Measurements from ENCODE around the gene SUGCT. TPM values are rescaled to one million over a fixed set of nuclear protein-coding genes. Genes with fewer than 3 reads are reported as not detected.
"Not testable (repeated sequence)": the region's sequence is repeated elsewhere in the genome, so short reads cannot be mapped to it uniquely, and the experiment has no call there.

The SUGCT gene
- total and polyA plus RNA-seq, 9 of the 15 experiments (the other 6 are each of a cell fraction or from before 2014, with no cell fraction given): 0.58 to 2.5 (median 1.4) TPM

DNA sequence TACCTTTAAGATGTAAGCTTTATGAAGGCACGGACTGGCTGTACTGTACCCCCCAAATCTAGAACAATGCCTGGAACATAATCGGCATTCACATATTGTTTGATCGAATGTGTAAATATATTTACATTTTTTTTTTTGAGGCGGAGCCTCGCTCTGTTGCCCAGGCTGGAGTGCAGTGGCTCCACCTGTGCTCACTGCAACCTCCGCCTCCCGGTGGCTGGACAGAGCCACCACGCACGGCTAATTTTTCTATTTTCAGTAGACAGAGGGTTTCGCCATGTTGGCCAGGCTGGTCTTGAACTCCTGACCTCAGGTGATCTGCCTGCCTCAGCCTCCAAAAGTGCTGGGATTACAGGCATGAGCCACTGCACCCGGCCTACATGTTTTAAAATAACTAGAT is 118.6 kb downstream of the SUGCT start:
- in situ Hi-C loops (cut with MboI); H3K9me3 ChIP-seq (replicated peaks; ENCODE audit: control insufficient read depth, insufficient read depth, low read depth, low read length); H3K27me3 ChIP-seq (ENCODE audit: control insufficient read depth in 2 of 2, insufficient read depth in 2 of 2, low read length in 2 of 2); H3K79me2 ChIP-seq (ENCODE audit: control insufficient read depth, insufficient read depth, low read length); H3K9ac ChIP-seq (ENCODE audit: insufficient read depth in 1 of 2, low read depth in 2 of 2, low read length in 2 of 2); H2AFZ ChIP-seq (ENCODE audit: low read depth, low read length); H3K4me1 ChIP-seq (replicated peaks in 1 of 2; ENCODE audit: control insufficient read depth in 2 of 2, insufficient read depth in 2 of 2, low read length in 2 of 2); CTCF ChIA-PET (ENCODE audit: low intra/inter-chr PET ratio); H3K4me2 ChIP-seq (ENCODE audit: insufficient read depth, low read length); H3K9me1 ChIP-seq (ENCODE audit: control insufficient read depth, insufficient read depth, low read length); H4K20me1 ChIP-seq (replicated peaks; ENCODE audit: control insufficient read depth, insufficient read depth, low read length); DNase-seq (ENCODE audit: extremely low read depth in 1 of 4, low spot score in 3 of 4); H3K27ac ChIP-seq (ENCODE audit: extremely low read depth, low read depth, low read length); H3K36me3 ChIP-seq (ENCODE audit: control insufficient read depth, insufficient read depth, low read length); intact Hi-C loops (cut with micrococcal nuclease); BruUV-seq (replicated peaks); POLR2A ChIA-PET; H3K4me3 ChIP-seq; FAIRE-seq: not testable (repeated sequence)
- peak in 1 of 3 experiments; percentile 1; a peak in 1 of 6 replicates for TF ChIP-seq CTCF (IDR thresholded peaks at IDR 0.05 in 2 of 3, conservative IDR thresholded peaks at IDR 0.05 in 1 of 3; ENCODE audit: insufficient read depth in 2 of 3, low read depth in 1 of 3, low read length in 3 of 3)
- WGBS (ENCODE audit: insufficient coverage, low coverage, missing lambda C conversion rate): 5% methylated on average over 11 of the region's 11 CpGs
- peak; percentile 74 for ATAC-seq

DNA sequence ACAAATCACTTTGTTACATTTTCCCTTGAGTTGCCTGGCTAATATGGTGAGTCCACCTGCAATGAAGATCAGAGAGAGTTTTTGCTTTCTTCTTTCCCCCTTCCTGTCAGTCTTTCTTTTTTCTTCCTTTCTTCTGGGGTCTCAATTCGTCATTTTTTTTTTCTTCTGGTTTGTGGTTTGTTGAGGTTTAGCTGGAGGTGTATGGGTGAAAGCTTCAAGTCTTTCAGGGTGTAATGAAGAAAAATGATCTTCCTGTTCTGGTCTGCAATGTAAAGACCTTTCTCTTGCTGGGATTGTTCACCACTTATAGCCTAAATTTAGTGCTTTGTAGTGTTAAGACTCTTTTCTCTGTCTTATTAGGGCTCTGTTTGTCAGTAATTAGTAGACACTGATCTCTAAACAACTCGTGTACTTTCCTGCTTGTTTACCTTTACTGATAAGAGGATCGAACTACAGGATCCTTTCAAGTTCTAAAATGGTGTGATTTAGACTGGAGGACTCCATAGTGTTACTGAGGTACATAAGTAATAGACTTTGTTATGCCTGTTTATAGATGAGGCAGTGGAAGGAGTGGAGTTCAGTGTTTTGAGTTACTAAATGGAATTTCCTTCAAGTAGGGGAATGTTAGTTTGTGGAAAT is 129.1 kb downstream of the SUGCT start:
- Histone ChIP-seq H3K27me3 (ENCODE audit: control insufficient read depth in 2 of 2, insufficient read depth in 2 of 2, low read length in 2 of 2) (no peaks in the 10 kb centered on the region), H4K20me1 (replicated peaks; ENCODE audit: control insufficient read depth, insufficient read depth, low read length) (no peaks in the 10 kb centered on the region), H3K36me3 (ENCODE audit: control insufficient read depth, insufficient read depth, low read length) (no peaks in the 10 kb centered on the region), H3K9me3 (replicated peaks; ENCODE audit: control insufficient read depth, insufficient read depth, low read depth, low read length) (no peaks in the 10 kb centered on the region), H3K4me1 (replicated peaks in 1 of 2; ENCODE audit: control insufficient read depth in 2 of 2, insufficient read depth in 2 of 2, low read length in 2 of 2) (no peaks in the 10 kb centered on the region), H3K4me2 (ENCODE audit: insufficient read depth, low read length) (no peak overlapping the region), H3K27ac (ENCODE audit: extremely low read depth, low read depth, low read length) (no peak overlapping the region), H3K79me2 (ENCODE audit: control insufficient read depth, insufficient read depth, low read length) (no peaks in the 10 kb centered on the region), H3K4me3 (no peak overlapping the region), H3K9me1 (ENCODE audit: control insufficient read depth, insufficient read depth, low read length) (no peaks in the 10 kb centered on the region), H3K9ac (ENCODE audit: insufficient read depth in 1 of 2, low read depth in 2 of 2, low read length in 2 of 2) (no peak overlapping the region), H2AFZ (ENCODE audit: low read depth, low read length) (no peak overlapping the region)
- ChIA-PET CTCF (ENCODE audit: low intra/inter-chr PET ratio) (no interaction called here), POLR2A (no interaction called here)
- TF ChIP-seq IRF2 (CRISPR knock-in tag; IDR thresholded peaks at IDR 0.05): no peak
- TF ChIP-seq ZNF232 (CRISPR knock-in tag; IDR thresholded peaks at IDR 0.05): no peak
- TF ChIP-seq ZNF695 (CRISPR knock-in tag; IDR thresholded peaks at IDR 0.05): no peak
- no peak for TF ChIP-seq TCF7 (IDR thresholded peaks at IDR 0.05; ENCODE audit: borderline replicate concordance)
- ATAC-seq: no peak
- 0% methylated on average over 3 of the region's 3 CpGs for WGBS (ENCODE audit: insufficient coverage, low coverage, missing lambda C conversion rate)
- no TSS peak for BruUV-seq (replicated peaks)
- in situ Hi-C loops (cut with MboI) (no loop called here), intact Hi-C loops (cut with micrococcal nuclease) (no loop called here)
- no peak for DNase-seq (ENCODE audit: extremely low read depth in 1 of 4, low spot score in 3 of 4)
- FAIRE-seq: no peak

Measured in K562 (cell line).